Measurements from ENCODE around the gene PLCXD1. TPM values are rescaled to one million over a fixed set of nuclear protein-coding genes. Genes with fewer than 3 reads are reported as not detected.

PLCXD1 gene
- total RNA-seq, 1 experiment from 2014 or later, result 8.7 TPM

DNA sequence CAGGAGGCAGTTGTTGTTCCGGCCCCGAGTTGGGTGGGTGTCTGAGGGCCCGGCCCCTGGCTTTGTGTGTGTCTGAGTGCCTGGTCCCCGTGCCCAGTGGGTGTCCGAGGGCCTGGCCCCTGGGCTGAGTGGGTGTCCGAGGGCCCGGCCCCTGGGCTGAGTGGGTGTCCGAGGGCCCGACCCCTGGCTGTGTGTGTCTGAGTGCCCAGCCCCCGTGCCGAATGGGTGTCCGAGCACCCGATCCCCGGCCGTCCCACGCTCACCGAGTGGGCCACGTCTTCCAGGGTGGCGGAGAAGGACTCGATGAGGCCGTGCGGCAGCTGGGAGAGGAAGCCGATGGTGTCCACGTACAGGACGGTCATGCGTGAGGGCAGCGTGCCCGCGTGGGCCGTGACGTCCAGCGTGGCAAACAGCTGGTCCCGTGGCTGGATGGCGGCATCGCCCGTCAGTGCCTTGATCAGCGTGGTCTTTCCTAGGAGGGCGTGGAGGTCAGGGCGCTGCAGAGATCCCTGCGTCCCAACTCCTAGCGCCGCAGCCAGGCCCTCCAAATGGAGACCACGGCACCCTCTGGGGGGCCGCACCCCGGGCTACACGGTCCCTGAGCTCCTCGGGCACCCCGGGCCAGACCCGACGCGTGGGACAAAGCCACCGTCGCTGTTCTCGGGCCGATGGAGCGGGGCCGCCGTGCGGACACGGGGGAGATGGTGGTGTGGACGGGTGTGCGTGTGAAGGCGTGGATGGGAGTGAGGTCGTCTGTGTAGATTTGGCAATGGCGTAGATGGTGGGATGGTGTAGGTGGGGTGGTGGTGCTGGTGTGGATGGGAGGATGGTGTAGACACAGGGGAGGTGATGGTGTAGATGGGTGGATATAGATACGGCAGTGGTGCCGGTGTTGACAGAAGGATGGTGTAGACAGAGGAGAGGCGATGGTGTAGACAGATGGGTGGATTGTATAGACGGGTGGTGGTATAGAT, 30.3 kb downstream of the PLCXD1 start:
- Histone ChIP-seq H3K36me3 (ENCODE audit: low read depth) (no peaks in the 10 kb centered on the region), H3K9me2 (ENCODE audit: insufficient read depth) (no peaks in the 10 kb centered on the region), H3K27ac (no peak overlapping the region), H3K4me2 (no peak overlapping the region), H3F3A (ENCODE audit: insufficient read depth, low read depth) (no peaks in the 10 kb centered on the region), H3K9me3 (ENCODE audit: insufficient read depth, low read depth) (no peaks in the 10 kb centered on the region), H2AFZ (no peak overlapping the region), H4K20me1 (ENCODE audit: insufficient read depth) (no peaks in the 10 kb centered on the region), H3K4me3 (no peak overlapping the region), H3K79me2 (ENCODE audit: low read depth) (0 out of 2 replicates have a peak, but pooled peaks cover 2% of the 10 kb centered on the region), H3K27me3 (ENCODE audit: insufficient read depth, low read depth) (no peaks in the 10 kb centered on the region), H3K4me1 (replicated peaks; ENCODE audit: insufficient read depth) (no peaks in the 10 kb centered on the region)
- intact Hi-C loops (cut with micrococcal nuclease; ENCODE audit: unreplicated experiment), result no loop called here
- no peak for TF ChIP-seq EZH2 (IDR thresholded peaks at IDR 0.05; ENCODE audit: low read depth)
- TF ChIP-seq, protein P1, sequence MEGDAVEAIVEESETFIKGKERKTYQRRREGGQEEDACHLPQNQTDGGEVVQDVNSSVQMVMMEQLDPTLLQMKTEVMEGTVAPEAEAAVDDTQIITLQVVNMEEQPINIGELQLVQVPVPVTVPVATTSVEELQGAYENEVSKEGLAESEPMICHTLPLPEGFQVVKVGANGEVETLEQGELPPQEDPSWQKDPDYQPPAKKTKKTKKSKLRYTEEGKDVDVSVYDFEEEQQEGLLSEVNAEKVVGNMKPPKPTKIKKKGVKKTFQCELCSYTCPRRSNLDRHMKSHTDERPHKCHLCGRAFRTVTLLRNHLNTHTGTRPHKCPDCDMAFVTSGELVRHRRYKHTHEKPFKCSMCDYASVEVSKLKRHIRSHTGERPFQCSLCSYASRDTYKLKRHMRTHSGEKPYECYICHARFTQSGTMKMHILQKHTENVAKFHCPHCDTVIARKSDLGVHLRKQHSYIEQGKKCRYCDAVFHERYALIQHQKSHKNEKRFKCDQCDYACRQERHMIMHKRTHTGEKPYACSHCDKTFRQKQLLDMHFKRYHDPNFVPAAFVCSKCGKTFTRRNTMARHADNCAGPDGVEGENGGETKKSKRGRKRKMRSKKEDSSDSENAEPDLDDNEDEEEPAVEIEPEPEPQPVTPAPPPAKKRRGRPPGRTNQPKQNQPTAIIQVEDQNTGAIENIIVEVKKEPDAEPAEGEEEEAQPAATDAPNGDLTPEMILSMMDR (conservative IDR thresholded peaks at IDR 0.05), result no peak
- no TSS peak for BruUV-seq (replicated peaks)
- CTCF ChIA-PET, result no interaction called here
- POLR2A ChIA-PET (ENCODE audit: unreplicated experiment), result no interaction called here
- no peak for DNase-seq

DNA sequence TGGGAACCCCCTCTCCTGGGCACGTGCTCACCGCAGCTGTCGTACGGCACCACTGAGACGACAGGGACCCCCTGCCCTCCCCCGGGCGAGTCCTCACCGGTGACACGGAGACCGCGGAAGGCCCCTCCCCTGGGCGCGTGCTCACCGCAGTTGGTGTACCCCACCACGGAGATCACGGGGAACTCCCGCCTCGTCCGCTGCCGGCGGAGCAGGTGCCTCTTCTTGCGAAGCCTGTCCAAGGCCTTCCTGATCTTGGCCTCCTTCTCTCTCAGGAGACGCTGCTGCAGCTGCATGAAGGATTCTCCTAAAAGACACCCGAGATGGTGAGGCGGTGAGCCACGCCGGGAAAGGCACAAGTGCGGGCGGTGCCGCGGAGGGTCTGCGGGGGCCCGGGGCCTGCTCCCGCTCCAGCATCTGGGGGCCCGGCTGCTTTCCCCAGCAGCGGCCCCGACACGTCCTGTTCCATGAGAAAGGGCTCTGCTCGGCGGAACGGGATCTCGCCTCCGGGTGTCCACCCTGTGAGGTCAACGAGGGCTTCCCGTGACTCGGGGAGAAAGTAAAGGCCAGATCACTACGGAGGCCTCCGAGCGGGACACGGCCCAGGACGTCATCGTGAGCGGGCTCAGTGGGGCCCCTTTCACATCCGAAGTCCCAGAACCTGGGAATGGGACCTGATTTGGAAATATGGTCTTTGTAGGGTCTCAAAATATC, 31.6 kb downstream of the PLCXD1 start:
- intact Hi-C loops (cut with micrococcal nuclease; ENCODE audit: unreplicated experiment), result no loop called here
- no peak overlapping the region for H3K4me3 ChIP-seq
- no peak for DNase-seq
- no peak overlapping the region for H2AFZ ChIP-seq
- H3K4me1 ChIP-seq (replicated peaks; ENCODE audit: insufficient read depth), result no peaks in the 10 kb centered on the region
- H3K79me2 ChIP-seq (ENCODE audit: low read depth), result peaks cover 10% of the 10 kb centered on the region; the same call in 1 of the 2 replicates
- BruUV-seq (replicated peaks), result no TSS peak
- H3K9me3 ChIP-seq (ENCODE audit: insufficient read depth, low read depth), result no peaks in the 10 kb centered on the region
- H3K27me3 ChIP-seq (ENCODE audit: insufficient read depth, low read depth), result no peaks in the 10 kb centered on the region
- TF ChIP-seq, protein P1 (conservative IDR thresholded peaks at IDR 0.05), result no peak
- POLR2A ChIA-PET (ENCODE audit: unreplicated experiment), result no interaction called here
- H3K36me3 ChIP-seq (ENCODE audit: low read depth), result no peaks in the 10 kb centered on the region
- H3K27ac ChIP-seq, result no peak overlapping the region
- no peaks in the 10 kb centered on the region for H3F3A ChIP-seq (ENCODE audit: insufficient read depth, low read depth)
- no peak overlapping the region for H3K4me2 ChIP-seq
- CTCF ChIA-PET, result no interaction called here
- H3K9me2 ChIP-seq (ENCODE audit: insufficient read depth), result no peaks in the 10 kb centered on the region
- H4K20me1 ChIP-seq (ENCODE audit: insufficient read depth), result no peaks in the 10 kb centered on the region

DNA sequence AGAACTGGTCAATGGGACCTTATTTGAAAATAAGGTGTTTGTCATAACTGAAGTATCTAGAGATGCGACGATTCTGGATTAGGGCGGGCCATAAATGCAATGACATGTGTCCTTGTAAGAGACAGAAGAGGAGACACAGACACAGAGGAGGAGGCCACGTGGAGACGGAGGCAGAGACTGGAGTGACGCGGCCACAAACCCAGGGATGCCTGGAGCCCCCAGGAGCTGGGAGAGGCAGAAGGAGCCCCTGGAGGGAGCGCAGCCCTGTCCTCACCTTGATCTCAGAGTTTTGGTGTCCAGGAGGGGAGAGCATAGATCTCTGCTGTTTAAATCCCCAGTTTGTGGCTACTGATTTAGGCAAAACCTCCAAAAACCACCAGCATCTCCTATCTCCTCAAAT, 32.4 kb downstream of the PLCXD1 start:
- intact Hi-C loops (cut with micrococcal nuclease; ENCODE audit: unreplicated experiment), result no loop called here
- no peak for DNase-seq
- Histone ChIP-seq H3K4me3 (no peak overlapping the region), H3K9me2 (ENCODE audit: insufficient read depth) (no peaks in the 10 kb centered on the region), H3K9me3 (ENCODE audit: insufficient read depth, low read depth) (no peaks in the 10 kb centered on the region), H3K79me2 (ENCODE audit: low read depth) (peaks cover 10% of the 10 kb centered on the region; the same call in 1 of the 2 replicates), H3K36me3 (ENCODE audit: low read depth) (no peaks in the 10 kb centered on the region), H3K27me3 (ENCODE audit: insufficient read depth, low read depth) (no peaks in the 10 kb centered on the region), H3K4me2 (no peak overlapping the region), H4K20me1 (ENCODE audit: insufficient read depth) (no peaks in the 10 kb centered on the region), H3F3A (ENCODE audit: insufficient read depth, low read depth) (no peaks in the 10 kb centered on the region), H3K4me1 (replicated peaks; ENCODE audit: insufficient read depth) (no peaks in the 10 kb centered on the region), H2AFZ (no peak overlapping the region), H3K27ac (no peak overlapping the region)
- no TSS peak for BruUV-seq (replicated peaks)
- ChIA-PET POLR2A (ENCODE audit: unreplicated experiment) (no interaction called here), CTCF (no interaction called here)
- TF ChIP-seq, protein P1 (conservative IDR thresholded peaks at IDR 0.05), result no peak
- TF ChIP-seq EZH2 (IDR thresholded peaks at IDR 0.05; ENCODE audit: low read depth), result no peak
